Activated naive CD4-positive, alpha-beta T cell treated with anti-CD3 and anti-CD28 coated beads, Interleukin-2, amount 50 U/mL, for 24 hours (primary cell): Measurements from ENCODE around the gene GRID1.

Experiments
- H3K27ac Mint-ChIP-seq: one replicate; pipeline ENCODE4 v1.8.0; 2021; ENCODE audit warnings: mild to moderate bottlenecking, mixed read lengths
- H3K27me3 Mint-ChIP-seq: one replicate; pipeline ENCODE4 v1.8.0; 2021; ENCODE audit warnings: mixed read lengths
- H3K36me3 Mint-ChIP-seq: one replicate; pipeline ENCODE4 v1.8.0; 2021; ENCODE audit warnings: mixed read lengths
- H3K4me1 Mint-ChIP-seq: one replicate; pipeline ENCODE4 v1.8.0; 2021; ENCODE audit warnings: mixed read lengths
- H3K4me3 Mint-ChIP-seq: one replicate; pipeline ENCODE4 v1.8.0; 2021; ENCODE audit warnings: mild to moderate bottlenecking, mixed read lengths
- H3K9me3 Mint-ChIP-seq: one replicate; pipeline ENCODE4 v1.8.0; 2021; ENCODE audit warnings: mixed read lengths

The GRID1 gene

DNA sequence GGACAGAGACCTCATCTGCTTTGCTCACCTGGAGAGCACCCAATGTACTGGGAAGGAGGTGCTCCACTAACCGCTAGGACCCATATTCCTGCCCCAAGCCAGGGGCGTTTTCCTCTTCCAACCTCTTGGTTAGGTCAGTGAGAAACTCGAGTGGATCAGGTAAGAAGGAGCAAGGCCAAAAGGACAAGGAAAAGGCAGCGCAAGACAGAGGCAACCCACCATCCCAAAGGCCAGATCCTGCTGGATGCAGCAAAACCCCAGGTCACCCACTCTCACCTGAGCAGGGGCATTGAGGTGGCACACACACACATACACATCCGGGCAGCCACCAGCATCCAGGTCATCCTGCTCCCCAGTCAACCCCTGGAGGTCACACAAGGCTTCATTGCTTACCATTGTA lies 105.1 kb downstream of the GRID1 start:
- H3K27ac Mint-ChIP-seq = no peak overlapping the region
- no peaks in the 10 kb centered on the region for H3K9me3 Mint-ChIP-seq
- H3K27me3 Mint-ChIP-seq = peaks cover 12% of the 10 kb centered on the region
- no peaks in the 10 kb centered on the region for H3K36me3 Mint-ChIP-seq
- no peaks in the 10 kb centered on the region for H3K4me1 Mint-ChIP-seq
- H3K4me3 Mint-ChIP-seq = no peak overlapping the region

DNA sequence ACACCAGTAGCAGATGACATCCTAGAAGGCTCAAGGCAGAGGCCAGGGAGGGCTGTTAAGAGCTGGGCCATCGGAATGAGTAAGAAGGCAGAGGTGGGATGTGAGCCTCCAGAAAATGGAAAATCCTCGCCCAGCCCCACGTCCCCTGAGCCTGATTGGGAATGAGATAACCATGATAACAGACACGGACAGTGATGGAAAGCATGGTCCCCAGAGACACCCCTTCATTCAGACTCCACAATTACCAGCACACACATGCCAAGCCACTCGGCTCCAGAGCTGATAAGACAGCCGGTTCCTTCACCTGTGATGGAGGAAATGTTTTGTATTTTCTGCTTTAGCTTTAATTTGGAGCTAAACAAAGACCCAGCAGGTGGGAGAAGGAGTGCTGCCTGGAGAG lies 106.0 kb downstream of the GRID1 start:
- H3K27me3 Mint-ChIP-seq = peaks cover 11% of the 10 kb centered on the region
- H3K9me3 Mint-ChIP-seq = no peaks in the 10 kb centered on the region
- H3K36me3 Mint-ChIP-seq = no peaks in the 10 kb centered on the region

DNA sequence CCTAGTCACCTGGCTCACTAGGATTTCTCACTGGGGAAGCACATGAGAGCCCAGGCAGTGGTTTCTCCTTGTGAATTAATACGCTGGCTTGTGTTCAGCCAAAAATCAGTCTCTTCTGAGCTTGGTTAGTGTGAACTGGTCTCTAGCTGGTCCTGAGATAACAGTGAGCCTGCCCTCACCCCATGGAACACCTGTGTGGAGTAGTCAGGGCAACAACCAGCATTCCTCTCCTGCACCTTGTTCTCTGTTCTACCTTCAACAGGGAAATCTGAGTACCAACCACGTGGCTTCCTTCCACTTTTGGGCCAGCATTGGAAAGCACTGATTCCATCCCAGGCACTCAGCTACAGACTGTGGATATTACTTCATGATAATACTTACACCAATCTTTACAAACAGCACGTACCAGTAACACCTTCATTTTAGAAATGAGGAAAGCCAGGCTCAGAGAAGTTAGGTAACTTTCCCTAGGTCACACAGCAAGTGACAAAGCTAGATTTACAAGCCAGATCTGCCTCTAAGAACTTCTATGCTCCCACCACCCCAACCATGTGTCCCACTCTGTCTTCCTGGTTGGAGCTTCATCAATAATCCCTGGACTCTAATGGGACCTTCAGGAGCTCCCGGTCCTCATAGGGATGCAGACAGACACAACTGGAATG lies 106.6 kb downstream of the GRID1 start:
- Mint-ChIP-seq H3K36me3 (no peaks in the 10 kb centered on the region), H3K9me3 (no peaks in the 10 kb centered on the region), H3K4me3 (no peak overlapping the region), H3K27me3 (peaks cover 9% of the 10 kb centered on the region), H3K27ac (no peak overlapping the region), H3K4me1 (no peaks in the 10 kb centered on the region)

More for the DNA sequence above, 106.0 kb downstream of the GRID1 start:
- H3K4me1 Mint-ChIP-seq = no peaks in the 10 kb centered on the region
- H3K27ac Mint-ChIP-seq = no peak overlapping the region
- H3K4me3 Mint-ChIP-seq = no peak overlapping the region

DNA sequence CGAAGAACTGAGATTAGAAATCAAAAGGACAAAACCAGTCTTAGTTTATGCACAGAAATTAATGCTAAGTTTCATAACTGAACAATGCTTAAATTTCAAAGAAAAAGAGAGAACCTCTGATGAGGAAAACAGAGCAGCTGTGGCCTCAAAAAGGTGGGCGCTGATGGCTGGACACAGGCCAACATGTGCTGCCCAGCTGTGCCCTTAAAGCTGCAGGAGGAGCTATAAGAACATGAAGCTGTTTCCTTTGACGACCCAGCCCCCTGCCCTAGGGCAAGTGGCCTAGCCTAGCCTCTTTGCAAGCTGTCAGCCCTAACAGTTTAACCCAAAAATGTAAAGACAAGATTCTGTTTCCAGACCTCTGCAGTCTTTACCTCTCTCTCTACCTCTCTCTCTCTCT lies 107.7 kb downstream of the GRID1 start:
- Mint-ChIP-seq H3K9me3 (no peaks in the 10 kb centered on the region), H3K36me3 (no peaks in the 10 kb centered on the region), H3K4me3 (no peak overlapping the region), H3K27me3 (peaks cover 4% of the 10 kb centered on the region), H3K4me1 (no peaks in the 10 kb centered on the region), H3K27ac (no peak overlapping the region)

DNA sequence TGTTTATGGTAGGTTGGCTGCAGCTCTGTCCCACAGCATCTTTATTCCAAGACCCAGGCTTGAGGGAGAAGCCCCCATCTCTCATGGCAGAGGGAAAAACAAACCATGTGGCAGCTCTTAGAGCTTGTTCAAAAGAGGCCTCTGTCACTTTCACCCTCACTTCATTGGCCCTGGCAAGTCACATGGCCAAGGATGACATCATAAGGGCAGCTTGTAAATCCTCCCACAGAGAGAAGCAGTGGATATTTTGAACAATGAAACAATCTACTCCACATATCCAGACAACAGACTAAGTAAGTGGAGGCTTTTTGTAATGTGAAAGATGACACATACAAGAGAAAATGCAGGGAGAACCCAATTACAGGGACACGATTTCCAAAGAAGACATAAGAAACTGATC lies 108.1 kb downstream of the GRID1 start:
- Mint-ChIP-seq H3K4me1 (no peaks in the 10 kb centered on the region), H3K4me3 (no peak overlapping the region), H3K36me3 (no peaks in the 10 kb centered on the region), H3K27me3 (peaks cover 4% of the 10 kb centered on the region), H3K27ac (no peak overlapping the region), H3K9me3 (no peaks in the 10 kb centered on the region)

DNA sequence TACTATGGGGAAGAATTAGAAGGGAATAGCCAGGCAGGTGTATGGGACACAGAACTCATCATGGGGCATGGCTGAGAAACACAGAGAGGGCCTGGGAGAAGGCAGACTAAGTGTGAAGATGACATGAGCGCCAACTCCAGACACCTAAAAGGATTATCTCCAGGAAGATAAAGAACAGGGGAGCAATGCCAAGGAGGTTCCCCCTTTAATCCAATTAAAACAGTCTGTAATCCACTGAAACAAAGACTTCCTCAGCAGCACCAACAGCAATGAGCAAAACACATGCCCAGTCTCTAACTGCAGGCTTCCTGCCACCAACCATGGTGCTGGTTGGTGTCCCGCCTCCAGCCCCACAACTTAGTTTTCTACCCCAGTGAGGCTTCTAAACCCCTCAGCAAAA lies 108.9 kb downstream of the GRID1 start:
- Mint-ChIP-seq H3K27me3 (peaks cover 4% of the 10 kb centered on the region), H3K4me3 (no peak overlapping the region), H3K36me3 (no peaks in the 10 kb centered on the region), H3K27ac (no peak overlapping the region), H3K9me3 (no peaks in the 10 kb centered on the region), H3K4me1 (no peaks in the 10 kb centered on the region)

DNA sequence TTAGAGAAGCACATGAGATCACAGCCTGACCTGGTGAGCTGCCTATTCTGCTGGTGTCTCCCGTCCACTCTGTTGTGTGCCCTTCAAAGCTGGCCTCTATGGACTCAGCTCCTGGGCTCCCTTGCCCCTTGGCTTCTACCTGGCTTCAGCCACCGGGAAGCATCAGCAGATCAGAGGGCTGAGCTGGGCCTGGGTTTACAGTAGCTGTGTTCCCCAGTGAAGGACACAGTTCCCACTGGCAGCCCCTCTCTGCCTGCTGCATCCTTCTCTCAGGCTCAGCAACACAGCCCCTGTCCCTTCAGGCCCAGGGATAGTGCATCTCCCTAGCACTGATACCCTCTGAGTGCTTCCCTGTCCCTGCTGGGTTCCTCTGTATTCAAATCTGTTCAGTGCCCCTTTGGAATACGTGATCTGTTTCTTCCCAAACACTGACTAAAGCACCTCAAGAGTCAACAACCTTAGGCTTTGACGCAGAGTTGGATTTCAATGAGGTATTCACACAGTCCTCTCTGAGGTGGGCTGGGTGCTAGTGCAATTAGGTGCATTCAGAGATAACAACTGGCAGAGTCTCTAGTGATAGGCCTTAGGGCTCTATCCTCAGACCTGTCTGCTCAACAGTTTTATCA lies 109.8 kb downstream of the GRID1 start:
- Mint-ChIP-seq H3K4me3 (no peak overlapping the region), H3K36me3 (no peaks in the 10 kb centered on the region), H3K27me3 (peaks cover 4% of the 10 kb centered on the region), H3K27ac (no peak overlapping the region), H3K4me1 (no peaks in the 10 kb centered on the region), H3K9me3 (no peaks in the 10 kb centered on the region)

DNA sequence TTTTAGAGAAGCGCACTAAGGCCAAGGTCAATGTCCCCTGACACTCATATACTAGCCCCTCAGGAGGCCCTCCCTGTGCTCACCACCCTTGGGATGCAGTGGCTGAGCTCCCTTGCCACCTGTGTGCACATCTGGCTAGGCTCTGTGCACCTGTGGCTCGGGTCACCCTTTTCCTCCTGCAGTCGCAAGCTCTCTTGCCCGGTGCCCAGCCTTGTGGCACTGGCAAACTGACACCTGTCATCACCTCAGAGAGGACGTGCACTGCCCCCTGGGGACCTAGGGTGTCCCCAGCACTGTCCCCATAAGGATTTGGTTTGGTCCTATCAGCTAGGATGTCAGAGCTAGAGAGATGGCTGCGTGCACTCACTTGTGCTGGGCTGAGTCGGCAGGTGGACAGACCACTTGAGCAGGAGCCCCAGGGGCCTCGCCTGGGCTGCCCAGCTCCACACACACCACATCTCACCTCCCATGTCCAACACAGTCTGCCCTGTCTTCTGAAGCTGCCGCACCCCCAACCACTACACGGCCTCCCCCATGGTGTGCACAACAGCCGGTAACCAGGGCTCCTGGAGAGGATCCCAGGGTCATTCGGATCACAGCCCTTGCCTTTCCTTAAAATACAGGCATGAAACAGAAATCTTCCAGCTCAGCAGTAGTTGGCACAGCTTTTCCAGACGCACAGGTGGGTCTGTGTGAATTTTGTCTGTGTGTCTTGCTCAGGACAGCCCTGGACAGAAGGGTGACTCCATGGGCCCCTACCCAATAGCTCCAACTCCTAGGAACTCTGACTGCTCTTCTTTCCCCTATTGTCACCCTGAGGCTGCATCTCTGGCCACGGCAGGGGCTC lies 111.0 kb downstream of the GRID1 start:
- H3K27me3 Mint-ChIP-seq = peaks cover 4% of the 10 kb centered on the region
- no peak overlapping the region for H3K4me3 Mint-ChIP-seq
- H3K9me3 Mint-ChIP-seq = no peaks in the 10 kb centered on the region
- no peaks in the 10 kb centered on the region for H3K36me3 Mint-ChIP-seq
- no peak overlapping the region for H3K27ac Mint-ChIP-seq
- H3K4me1 Mint-ChIP-seq = no peaks in the 10 kb centered on the region

DNA sequence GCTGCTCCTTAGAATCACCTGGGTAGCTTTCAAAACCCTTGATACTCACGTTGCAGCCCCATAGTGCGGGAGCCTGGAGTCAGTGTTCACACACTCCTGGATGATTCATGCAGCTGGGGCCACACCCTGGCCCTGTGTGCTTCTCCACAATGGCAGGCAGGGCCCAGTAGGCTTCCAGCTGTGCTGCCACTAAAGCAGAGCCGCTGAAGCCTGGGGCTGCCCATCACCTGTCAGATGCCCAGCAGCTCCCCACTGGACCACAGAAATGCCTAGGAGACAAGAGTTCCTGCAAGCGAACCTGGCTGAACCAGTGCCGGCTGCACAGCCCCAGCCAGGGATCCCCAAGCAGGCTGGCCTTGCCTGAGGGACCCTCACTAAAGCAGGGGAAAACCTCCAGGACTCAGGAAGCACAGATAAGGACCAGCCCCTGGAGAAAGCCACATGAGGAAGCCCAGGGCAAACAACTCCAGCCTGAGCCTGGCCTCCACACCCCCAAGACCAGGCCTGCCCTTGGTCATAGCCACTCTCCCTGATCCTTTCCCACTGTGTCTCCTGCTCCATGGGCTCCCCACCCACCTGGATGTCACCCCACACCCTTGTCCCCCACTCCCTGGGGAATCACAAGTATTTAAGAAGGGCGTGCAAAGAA lies 111.9 kb downstream of the GRID1 start:
- H3K27me3 Mint-ChIP-seq = peaks cover 4% of the 10 kb centered on the region
- no peak overlapping the region for H3K27ac Mint-ChIP-seq
- no peaks in the 10 kb centered on the region for H3K9me3 Mint-ChIP-seq
- no peaks in the 10 kb centered on the region for H3K36me3 Mint-ChIP-seq
- H3K4me1 Mint-ChIP-seq = no peaks in the 10 kb centered on the region
- H3K4me3 Mint-ChIP-seq = no peak overlapping the region

DNA sequence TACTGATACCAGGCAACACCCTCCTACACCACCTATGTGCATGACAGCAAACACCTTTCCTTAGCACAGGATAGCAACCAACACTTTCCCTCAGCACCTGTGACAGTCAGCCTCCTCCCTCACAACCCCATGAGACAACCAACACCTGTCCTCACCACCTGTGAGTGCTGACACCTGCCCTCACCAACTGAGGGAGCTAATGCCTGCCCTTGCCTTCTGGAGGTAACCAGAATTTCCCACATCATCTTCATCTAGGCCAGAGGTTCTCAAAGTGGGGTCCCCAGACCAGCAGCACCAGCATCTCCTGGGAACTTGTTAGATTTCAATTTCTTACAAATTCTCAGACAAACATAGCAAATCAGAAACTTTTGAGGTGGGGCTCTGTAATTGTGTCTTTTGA lies 112.5 kb downstream of the GRID1 start:
- H3K4me1 Mint-ChIP-seq = no peaks in the 10 kb centered on the region
- H3K27ac Mint-ChIP-seq = no peak overlapping the region
- no peak overlapping the region for H3K4me3 Mint-ChIP-seq
- no peaks in the 10 kb centered on the region for H3K9me3 Mint-ChIP-seq
- H3K36me3 Mint-ChIP-seq = no peaks in the 10 kb centered on the region
- peaks cover 4% of the 10 kb centered on the region for H3K27me3 Mint-ChIP-seq

DNA sequence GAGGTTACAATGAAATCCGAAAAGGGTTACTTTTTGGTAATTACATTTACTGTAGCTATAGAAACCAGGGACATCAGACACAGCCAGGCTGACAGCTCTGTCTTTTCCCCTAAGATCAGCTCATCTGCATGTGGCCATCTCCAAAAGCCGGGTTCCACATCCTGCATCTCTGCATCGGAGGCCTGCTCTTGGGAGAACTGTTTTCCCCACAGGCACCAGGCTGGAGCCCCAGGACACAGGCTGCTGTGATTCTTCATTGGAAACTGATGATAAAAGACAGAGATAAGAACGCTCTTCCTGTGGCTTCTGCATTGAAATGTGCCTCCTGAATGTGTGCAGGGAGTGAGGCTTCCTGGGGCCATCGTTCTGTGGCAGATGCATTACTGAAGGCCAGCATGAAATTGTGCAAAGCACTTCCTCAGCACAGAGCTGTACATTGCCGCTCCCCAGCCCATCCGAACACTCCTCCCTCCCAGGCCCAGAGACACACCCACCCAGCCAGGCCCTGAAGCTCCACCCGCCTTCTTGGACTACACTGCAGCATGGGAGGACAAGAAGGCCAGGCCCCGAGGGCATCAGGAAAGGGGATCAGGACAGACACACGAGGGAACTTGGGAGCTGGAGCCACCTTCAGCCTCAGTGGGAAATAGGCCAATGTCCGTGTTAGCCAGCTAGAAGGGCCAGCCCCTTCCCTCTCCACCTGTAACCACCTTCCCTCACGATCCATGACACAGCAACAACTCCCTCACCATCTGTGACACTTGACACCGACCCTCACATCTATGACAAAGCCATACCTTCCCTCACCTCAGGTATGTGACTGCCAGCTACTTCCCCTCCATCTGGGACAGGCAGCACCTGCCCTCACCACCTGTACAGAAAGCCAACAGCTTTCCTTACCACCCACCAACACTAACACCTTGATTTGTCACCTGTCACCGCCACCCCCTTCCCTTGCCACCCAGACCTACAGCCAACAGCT lies 113.2 kb downstream of the GRID1 start:
- Mint-ChIP-seq H3K36me3 (no peaks in the 10 kb centered on the region), H3K27ac (no peak overlapping the region), H3K4me1 (no peaks in the 10 kb centered on the region), H3K27me3 (peaks cover 4% of the 10 kb centered on the region), H3K9me3 (no peaks in the 10 kb centered on the region), H3K4me3 (no peak overlapping the region)

DNA sequence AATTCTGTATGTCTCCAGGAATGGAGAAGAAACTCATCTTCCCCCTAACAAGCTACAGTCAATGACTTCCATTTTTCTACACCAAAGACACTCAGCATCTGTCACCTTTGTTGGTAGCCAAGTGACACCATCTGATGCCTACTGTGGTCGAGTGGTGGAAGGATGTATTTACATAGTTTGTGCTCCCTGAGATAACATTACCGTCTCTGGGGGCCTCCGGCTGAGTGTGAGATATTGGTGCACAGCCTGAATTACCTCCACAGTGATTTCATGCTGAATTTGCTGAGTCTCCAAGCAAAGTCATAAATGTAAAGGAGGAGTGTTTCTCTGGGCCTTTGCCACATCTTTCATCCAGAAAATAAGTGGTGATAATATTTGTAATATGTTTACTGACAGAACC lies 114.0 kb downstream of the GRID1 start:
- Mint-ChIP-seq H3K27ac (no peak overlapping the region), H3K9me3 (no peaks in the 10 kb centered on the region), H3K4me3 (no peak overlapping the region), H3K36me3 (no peaks in the 10 kb centered on the region), H3K27me3 (peaks cover 4% of the 10 kb centered on the region), H3K4me1 (no peaks in the 10 kb centered on the region)

DNA sequence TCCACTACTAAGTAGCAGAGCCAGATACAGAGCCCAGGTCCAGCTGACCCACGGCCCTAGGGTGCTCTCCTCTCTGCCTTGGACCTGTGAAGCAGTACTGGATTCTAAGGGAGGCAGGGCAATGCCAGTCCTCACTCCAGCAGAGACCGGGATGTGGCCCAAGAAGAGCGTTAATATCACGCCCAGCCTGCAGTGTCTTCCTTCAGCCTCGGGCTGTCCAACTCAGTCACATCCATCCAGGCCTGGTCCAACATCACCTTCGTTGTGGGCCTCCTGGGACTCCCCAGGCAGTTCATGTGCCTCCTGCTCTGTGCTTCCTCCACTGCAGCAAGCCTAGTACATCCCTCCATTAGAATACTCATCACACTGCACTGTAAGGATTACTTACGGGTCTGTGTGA lies 114.5 kb downstream of the GRID1 start:
- Mint-ChIP-seq H3K27ac (no peak overlapping the region), H3K27me3 (peaks cover 4% of the 10 kb centered on the region), H3K9me3 (no peaks in the 10 kb centered on the region), H3K4me1 (no peaks in the 10 kb centered on the region), H3K36me3 (no peaks in the 10 kb centered on the region), H3K4me3 (no peak overlapping the region)

DNA sequence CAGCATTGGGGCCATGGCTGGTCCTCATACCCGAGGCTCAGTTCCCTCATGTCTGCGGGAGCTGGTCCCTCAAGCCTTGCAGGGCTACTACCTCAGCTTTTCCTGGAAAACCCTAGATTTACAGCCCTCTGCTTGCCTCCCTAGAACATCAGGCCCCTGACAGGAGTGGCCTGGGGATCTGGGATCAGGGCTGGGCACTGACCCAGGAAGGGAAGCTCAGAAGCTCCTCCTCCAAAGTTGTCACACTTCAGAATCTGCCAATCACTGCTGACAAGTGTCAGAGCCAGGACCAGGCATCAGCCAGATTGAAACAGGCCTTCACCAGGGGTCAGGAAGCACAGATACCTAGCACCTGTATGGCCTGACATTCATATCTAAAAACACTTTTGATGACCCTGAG lies 115.2 kb downstream of the GRID1 start:
- H3K36me3 Mint-ChIP-seq = no peaks in the 10 kb centered on the region
- peaks cover 4% of the 10 kb centered on the region for H3K27me3 Mint-ChIP-seq
- H3K4me3 Mint-ChIP-seq = no peak overlapping the region
- H3K9me3 Mint-ChIP-seq = no peaks in the 10 kb centered on the region
- no peaks in the 10 kb centered on the region for H3K4me1 Mint-ChIP-seq
- H3K27ac Mint-ChIP-seq = no peak overlapping the region

DNA sequence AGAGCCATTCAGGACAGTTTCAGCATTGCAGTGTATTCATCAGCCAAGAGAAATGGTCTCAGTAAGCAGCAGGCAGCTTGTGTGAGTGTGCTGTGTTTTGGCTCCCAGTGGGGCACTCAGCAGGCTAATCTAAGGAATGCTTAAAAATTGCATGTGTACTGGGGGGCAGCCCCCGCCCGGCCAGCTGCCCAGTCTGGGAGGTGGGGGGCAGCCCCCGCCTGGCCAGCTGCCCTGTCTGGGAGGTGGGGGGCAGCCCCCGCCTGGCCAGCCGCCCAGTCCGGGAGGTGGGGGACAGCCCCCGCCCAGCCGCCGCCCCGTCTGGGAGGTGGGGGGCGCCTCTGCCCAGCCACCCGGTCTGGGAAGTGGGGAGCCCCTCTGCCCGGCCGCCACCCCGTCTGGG lies 116.2 kb downstream of the GRID1 start:
- Mint-ChIP-seq H3K4me3 (no peak overlapping the region), H3K9me3 (no peaks in the 10 kb centered on the region), H3K27me3 (no peaks in the 10 kb centered on the region), H3K27ac (no peak overlapping the region), H3K4me1 (no peaks in the 10 kb centered on the region), H3K36me3 (no peaks in the 10 kb centered on the region)
